GM21423 (cell line): ENCODE results near the gene ZSWIM6.

Source experiments
- ATAC-seq: cut with Tn5 transposase; IDR thresholded peaks from one replicate; pipeline ENCODE4 v1.9.1; 2021; ENCODE audit warnings: mild to moderate bottlenecking, moderate library complexity; ENCODE audit not compliant: unreplicated experiment

ZSWIM6 gene

DNA sequence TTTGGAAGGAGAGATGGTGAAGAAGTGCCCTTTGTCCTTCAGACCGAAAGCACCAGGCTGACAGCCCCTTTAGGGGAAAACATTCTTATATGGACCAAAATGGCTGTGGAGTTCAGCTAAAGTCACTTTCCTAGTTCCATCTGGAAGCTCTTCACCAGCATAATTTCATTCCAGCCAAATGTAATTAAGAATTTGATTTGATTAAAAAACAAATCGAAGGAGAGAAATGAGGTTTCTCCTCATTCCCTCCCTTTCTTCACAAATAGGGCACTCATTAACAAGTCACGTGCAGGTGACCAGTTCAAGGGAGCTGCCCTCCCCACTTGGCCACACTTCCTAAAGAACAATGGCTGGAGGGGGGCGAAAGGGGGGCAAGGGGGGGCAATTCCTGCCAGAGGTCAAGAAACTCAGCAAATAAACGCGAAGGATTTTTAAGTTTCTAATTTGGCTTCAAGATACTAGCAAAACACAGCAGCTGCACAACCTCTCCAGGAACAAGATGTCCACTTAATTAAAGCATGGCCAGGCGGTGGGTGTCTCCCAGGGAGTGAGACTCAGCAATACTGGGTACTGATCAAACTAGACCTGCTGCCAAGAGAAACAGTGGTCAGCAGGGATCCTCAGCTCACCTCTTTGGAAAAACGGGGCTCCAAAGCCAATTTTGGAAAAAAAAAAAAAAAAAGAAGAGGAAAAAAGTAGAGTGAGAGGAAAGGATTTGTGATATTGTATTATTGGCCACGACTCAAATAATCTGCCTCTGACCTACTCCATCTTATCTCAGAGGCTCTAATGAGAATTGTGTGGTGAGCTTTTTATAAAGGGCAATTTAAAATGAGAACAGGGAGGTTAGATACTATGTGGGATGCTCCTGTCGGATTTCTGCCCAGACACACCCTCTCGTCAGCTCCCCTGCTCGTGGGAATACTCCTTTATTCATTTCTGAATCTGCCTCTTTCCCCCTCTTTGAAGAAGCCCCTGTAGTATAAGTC is 254.3 kb downstream of the ZSWIM6 start:
- ATAC-seq = no peak

DNA sequence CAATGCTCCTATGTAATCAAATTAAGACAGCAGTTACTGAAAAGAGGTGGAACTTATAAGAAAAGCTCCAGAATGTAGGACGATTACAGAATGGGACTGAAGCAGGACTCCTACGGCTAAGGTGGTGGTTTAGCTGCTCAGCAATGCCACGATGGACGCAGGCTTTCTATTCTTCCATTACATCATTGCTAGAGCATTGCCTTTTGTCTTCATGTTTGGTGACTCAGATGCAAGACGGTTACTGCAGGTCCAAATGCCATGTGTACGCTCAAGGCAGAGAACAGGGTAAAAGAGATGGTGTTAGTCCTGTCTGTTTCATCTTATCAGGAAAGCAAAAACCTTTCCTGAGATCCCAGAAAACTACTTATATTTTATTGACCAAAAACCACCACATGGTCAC is 255.1 kb downstream of the ZSWIM6 start:
- no peak for ATAC-seq

DNA sequence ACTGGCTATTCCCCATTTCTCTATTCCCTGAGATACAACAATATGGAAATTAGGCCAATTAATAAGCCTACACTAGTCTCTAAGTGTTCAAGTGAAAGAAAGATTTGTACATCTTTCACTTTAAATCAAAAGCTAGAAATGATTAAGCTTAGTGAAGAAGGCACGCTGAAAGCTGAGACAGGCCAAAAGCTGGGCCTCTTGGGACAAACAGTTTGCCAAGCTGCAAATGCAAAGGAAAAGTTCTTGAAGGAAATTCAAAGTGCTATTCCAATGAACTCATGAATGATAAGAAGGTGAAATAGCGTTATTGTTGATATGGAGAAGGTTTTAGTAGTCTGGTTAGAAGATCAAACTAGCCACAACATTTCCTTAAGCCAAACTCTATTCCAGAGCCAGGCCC is 256.2 kb downstream of the ZSWIM6 start:
- ATAC-seq = no peak

DNA sequence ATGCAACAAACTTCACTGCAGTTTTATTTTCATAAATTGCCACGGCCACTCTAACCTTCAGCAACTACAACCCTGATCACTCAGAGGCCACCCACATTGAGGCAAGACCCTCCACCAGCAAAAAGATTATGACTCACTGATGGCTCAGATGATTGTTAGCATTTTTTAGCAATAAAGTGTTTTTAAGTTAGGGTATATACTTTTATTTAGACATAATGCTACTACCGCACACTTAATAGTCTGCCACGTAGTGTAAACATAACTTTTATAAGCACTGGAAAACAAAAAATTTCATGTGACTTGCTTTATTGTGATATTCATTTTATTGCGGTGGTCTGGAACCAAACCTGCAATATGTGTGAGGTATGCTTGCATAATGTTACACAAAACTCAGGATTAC is 257.9 kb downstream of the ZSWIM6 start:
- ATAC-seq = no peak

DNA sequence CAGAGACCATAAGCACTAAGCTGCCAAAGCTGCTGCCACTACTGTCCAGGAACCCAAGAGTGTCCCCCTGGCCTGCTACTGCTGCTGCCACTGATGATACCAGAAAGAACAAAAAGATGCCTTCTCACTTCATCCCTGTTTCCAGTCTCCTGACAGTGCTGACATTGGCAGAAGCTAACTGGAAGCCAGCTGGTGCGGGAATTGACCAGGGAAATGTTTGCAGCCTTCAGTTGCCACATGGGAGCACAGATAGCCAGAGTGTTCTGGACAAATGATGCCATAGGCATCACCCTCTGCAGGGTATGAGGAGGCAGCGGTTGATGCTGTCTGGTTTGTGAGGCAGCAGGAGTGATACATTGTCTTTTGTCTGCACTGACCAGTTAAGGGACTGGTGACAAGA is 258.4 kb downstream of the ZSWIM6 start:
- no peak for ATAC-seq

DNA sequence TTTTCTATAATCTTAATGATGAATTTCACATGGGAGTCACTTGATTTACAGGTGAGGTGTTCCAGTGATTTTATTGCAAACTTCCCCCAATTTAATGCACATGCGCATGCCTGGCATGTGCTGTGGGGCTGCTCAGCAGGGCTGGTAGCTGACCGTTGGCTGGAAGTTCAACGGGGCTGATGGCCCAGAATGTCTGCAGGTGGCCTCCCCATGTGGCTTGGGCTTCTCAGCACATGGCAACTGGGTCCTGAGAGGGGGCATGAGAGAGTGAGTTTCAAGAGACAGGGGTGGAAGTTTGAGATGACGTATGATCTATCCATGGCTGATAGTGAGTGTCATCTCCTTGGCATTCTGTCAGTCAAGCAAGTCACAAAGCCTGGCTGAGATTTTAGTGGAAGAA is 259.8 kb downstream of the ZSWIM6 start:
- no peak for ATAC-seq

DNA sequence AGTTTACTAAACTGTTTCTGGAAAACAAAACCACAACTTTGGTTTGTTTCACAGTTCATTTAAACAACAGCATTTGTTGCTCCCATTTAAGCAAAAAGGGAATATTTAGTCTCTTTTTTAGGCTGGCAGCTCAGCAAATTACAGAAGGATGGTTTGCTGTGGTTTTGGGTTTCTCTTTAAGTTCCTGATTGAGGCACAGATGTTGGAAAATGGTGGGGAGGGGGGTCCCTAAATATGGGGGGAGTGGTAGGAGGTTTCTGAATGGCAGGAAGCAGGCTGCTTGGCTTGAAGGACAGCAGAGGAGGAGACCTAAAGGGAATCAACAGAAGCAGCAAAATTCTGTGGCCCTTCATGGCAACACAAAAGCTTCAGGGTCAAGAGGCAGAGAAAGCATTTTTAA is 263.4 kb downstream of the ZSWIM6 start:
- no peak for ATAC-seq
